Activated T-helper 2 cell treated with anti-CD3 and anti-CD28 coated beads, Interferon-gamma antibody, Interleukin-2, Interleukin-4, amounts not matched to agents 10 μg/mL and 5 μg/mL and 100 μg/mL, durations not matched to agents 14 hours and 24 hours and 36 hours (primary cell): ENCODE data around the gene TGFBI. TPM values are rescaled to one million over a fixed set of nuclear protein-coding genes. Genes with fewer than 3 reads are reported as not detected.

Experiments
- DNase-seq: peaks from one replicate; pipeline ENCODE4 v3.0.0; 2021; ENCODE audit warnings: low spot score
- H3K27ac Mint-ChIP-seq: one replicate; pipeline ENCODE4 v1.8.0; 2021; ENCODE audit warnings: mixed read lengths
- H3K27me3 Mint-ChIP-seq: one replicate; pipeline ENCODE4 v1.8.0; 2021; ENCODE audit warnings: low read depth, mixed read lengths
- H3K36me3 Mint-ChIP-seq: one replicate; pipeline ENCODE4 v1.8.0; 2021; ENCODE audit warnings: low read depth, mixed read lengths
- H3K4me1 Mint-ChIP-seq: one replicate; pipeline ENCODE4 v1.8.0; 2021; ENCODE audit warnings: low read depth, mixed read lengths
- H3K4me3 Mint-ChIP-seq: one replicate; pipeline ENCODE4 v1.8.0; 2021; ENCODE audit warnings: low read depth, mild to moderate bottlenecking, moderate library complexity, mixed read lengths
- H3K9me3 Mint-ChIP-seq: one replicate; pipeline ENCODE4 v1.8.0; 2021; ENCODE audit warnings: mixed read lengths
- intact Hi-C: fragments of 100-400 bp; cut with micrococcal nuclease; formaldehyde crosslinking; loops from one replicate; pipeline ENCODE4 v1.15.1; 2023
- total RNA-seq: library from RNA; stranded (reverse); gene quantifications from 2 replicates; pipeline ENCODE4 v1.2.3, GENCODE V29; 2022

TGFBI gene
- total RNA-seq, 1 donor from 2014 or later = not detected

- Mint-ChIP-seq H3K4me3 (no peak overlapping the region), H3K27ac (no peak overlapping the region), H3K9me3 (no peaks in the 10 kb centered on the region), H3K36me3 (no peaks in the 10 kb centered on the region), H3K4me1 (no peaks in the 10 kb centered on the region), H3K27me3 (peaks cover 5% of the 10 kb centered on the region)
- intact Hi-C loops = no loop called here
- no peak for DNase-seq
These were observed 34.7 kb upstream of the TGFBI start for GRCh38 chr5:135993880-135994636.

GRCh38 chr5:135995976-135996375 lies 32.8 kb upstream of the TGFBI start:
- intact Hi-C loops = no loop called here
- Mint-ChIP-seq H3K4me3 (no peak overlapping the region), H3K27ac (no peak overlapping the region), H3K27me3 (peaks cover 3% of the 10 kb centered on the region), H3K9me3 (no peaks in the 10 kb centered on the region), H3K36me3 (no peaks in the 10 kb centered on the region), H3K4me1 (no peaks in the 10 kb centered on the region)
- no peak for DNase-seq

GRCh38 chr5:135996611-135997010 lies 32.2 kb upstream of the TGFBI start:
- Mint-ChIP-seq H3K9me3 (no peaks in the 10 kb centered on the region), H3K27ac (no peak overlapping the region)

GRCh38 chr5:135997673-135998335 lies 31.0 kb upstream of the TGFBI start:
- DNase-seq = no peak
- Mint-ChIP-seq H3K27ac (no peak overlapping the region), H3K4me1 (no peaks in the 10 kb centered on the region), H3K4me3 (no peak overlapping the region), H3K36me3 (no peaks in the 10 kb centered on the region), H3K9me3 (no peaks in the 10 kb centered on the region), H3K27me3 (peaks cover 3% of the 10 kb centered on the region)
- intact Hi-C loops = no loop called here

More at GRCh38 chr5:135996611-135997010, 32.2 kb upstream of the TGFBI start:
- intact Hi-C loops = no loop called here
- Mint-ChIP-seq H3K4me3 (no peak overlapping the region), H3K36me3 (no peaks in the 10 kb centered on the region), H3K27me3 (peaks cover 3% of the 10 kb centered on the region), H3K4me1 (no peaks in the 10 kb centered on the region)
- DNase-seq = no peak

GRCh38 chr5:135998889-135999288 lies 29.9 kb upstream of the TGFBI start:
- no peak overlapping the region for H3K4me3 Mint-ChIP-seq
- H3K27me3 Mint-ChIP-seq = peaks cover 3% of the 10 kb centered on the region
- H3K4me1 Mint-ChIP-seq = no peaks in the 10 kb centered on the region
- intact Hi-C loops = no loop called here
- DNase-seq = no peak
- no peak overlapping the region for H3K27ac Mint-ChIP-seq
- H3K36me3 Mint-ChIP-seq = no peaks in the 10 kb centered on the region
- H3K9me3 Mint-ChIP-seq = no peaks in the 10 kb centered on the region

GRCh38 chr5:135999406-136000139 lies 29.2 kb upstream of the TGFBI start:
- DNase-seq = no peak
- Mint-ChIP-seq H3K9me3 (no peaks in the 10 kb centered on the region), H3K4me1 (no peaks in the 10 kb centered on the region), H3K36me3 (no peaks in the 10 kb centered on the region), H3K27me3 (peaks cover 3% of the 10 kb centered on the region), H3K27ac (no peak overlapping the region), H3K4me3 (no peak overlapping the region)
- intact Hi-C loops = no loop called here

- intact Hi-C loops = no loop called here
- DNase-seq = no peak
- no peaks in the 10 kb centered on the region for H3K4me1 Mint-ChIP-seq
- H3K36me3 Mint-ChIP-seq = no peaks in the 10 kb centered on the region
- H3K27me3 Mint-ChIP-seq = no peaks in the 10 kb centered on the region
- H3K9me3 Mint-ChIP-seq = no peaks in the 10 kb centered on the region
- H3K27ac Mint-ChIP-seq = no peak overlapping the region
- no peak overlapping the region for H3K4me3 Mint-ChIP-seq
These were observed 28.6 kb upstream of the TGFBI start for GRCh38 chr5:136000147-136000546.

GRCh38 chr5:136000932-136001331 lies 27.9 kb upstream of the TGFBI start:
- intact Hi-C loops = no loop called here
- no peaks in the 10 kb centered on the region for H3K27me3 Mint-ChIP-seq
- H3K27ac Mint-ChIP-seq = no peak overlapping the region
- no peaks in the 10 kb centered on the region for H3K4me1 Mint-ChIP-seq
- DNase-seq = no peak
- no peaks in the 10 kb centered on the region for H3K9me3 Mint-ChIP-seq
- H3K36me3 Mint-ChIP-seq = no peaks in the 10 kb centered on the region
- H3K4me3 Mint-ChIP-seq = no peak overlapping the region

- Mint-ChIP-seq H3K4me1 (no peaks in the 10 kb centered on the region), H3K9me3 (no peaks in the 10 kb centered on the region), H3K27ac (no peak overlapping the region), H3K4me3 (no peak overlapping the region), H3K27me3 (no peaks in the 10 kb centered on the region), H3K36me3 (no peaks in the 10 kb centered on the region)
- intact Hi-C loops = no loop called here
- no peak for DNase-seq
These were observed 27.3 kb upstream of the TGFBI start for GRCh38 chr5:136001466-136001981.

GRCh38 chr5:136004436-136004835 lies 24.4 kb upstream of the TGFBI start:
- Mint-ChIP-seq H3K4me3 (no peak overlapping the region), H3K9me3 (no peaks in the 10 kb centered on the region), H3K4me1 (no peaks in the 10 kb centered on the region), H3K36me3 (no peaks in the 10 kb centered on the region), H3K27me3 (no peaks in the 10 kb centered on the region), H3K27ac (no peak overlapping the region)
- DNase-seq = no peak
- intact Hi-C loops = no loop called here

GRCh38 chr5:136005476-136005875 lies 23.3 kb upstream of the TGFBI start:
- Mint-ChIP-seq H3K4me1 (no peaks in the 10 kb centered on the region), H3K4me3 (no peak overlapping the region), H3K36me3 (no peaks in the 10 kb centered on the region), H3K9me3 (no peaks in the 10 kb centered on the region), H3K27ac (no peak overlapping the region), H3K27me3 (peaks cover 2% of the 10 kb centered on the region)
- intact Hi-C loops = no loop called here
- no peak for DNase-seq

GRCh38 chr5:136006164-136006563 lies 22.6 kb upstream of the TGFBI start:
- no peak for DNase-seq
- Mint-ChIP-seq H3K9me3 (no peaks in the 10 kb centered on the region), H3K4me1 (no peaks in the 10 kb centered on the region), H3K27me3 (peaks cover 6% of the 10 kb centered on the region), H3K4me3 (no peak overlapping the region), H3K27ac (no peak overlapping the region), H3K36me3 (no peaks in the 10 kb centered on the region)
- intact Hi-C loops = no loop called here

- Mint-ChIP-seq H3K4me1 (no peaks in the 10 kb centered on the region), H3K27ac (no peak overlapping the region), H3K4me3 (no peak overlapping the region), H3K36me3 (no peaks in the 10 kb centered on the region), H3K9me3 (no peaks in the 10 kb centered on the region), H3K27me3 (peaks cover 13% of the 10 kb centered on the region)
- intact Hi-C loops = no loop called here
- DNase-seq = no peak
These were observed 22.0 kb upstream of the TGFBI start for GRCh38 chr5:136006761-136007251.
